NK-92 treated with Interleukin-12 subunit alpha and Interleukin-12 subunit beta, amount 100 ng/mL, for 24 hours (cell line): ENCODE results near the gene BCOR.
A peak's percentile ranks its signal among the peaks of the same experiment; 100 is the strongest.

ENCODE experiments used
- DNase-seq: peaks from one replicate; lab custom pipeline; 2025; lab: John Stamatoyannopoulos, UW

BCOR gene

GRCh38 chrX:40098264-40099054, 701 bp upstream of the BCOR start:
- peak; percentile 76 for DNase-seq

- DNase-seq = peak; percentile 37
Measured at GRCh38 chrX:40097141-40097503, 636 bp downstream of the BCOR start.

- DNase-seq = peak; percentile 46
Measured at GRCh38 chrX:40096395-40097091, 1.2 kb downstream of the BCOR start.

GRCh38 chrX:40095583-40096394, 2.0 kb downstream of the BCOR start:
- peak; percentile 23 for DNase-seq

- DNase-seq = no peak
Measured at GRCh38 chrX:40094900-40095582, 2.7 kb downstream of the BCOR start.

GRCh38 chrX:40094041-40094899, 3.5 kb downstream of the BCOR start:
- DNase-seq = no peak

- DNase-seq = no peak
Measured at GRCh38 chrX:40093586-40093985, 4.2 kb downstream of the BCOR start.

- no peak for DNase-seq
Measured at GRCh38 chrX:40092808-40093435, 4.8 kb downstream of the BCOR start.

GRCh38 chrX:40091691-40092421, 5.9 kb downstream of the BCOR start:
- DNase-seq = no peak

GRCh38 chrX:40090961-40091360, 6.8 kb downstream of the BCOR start:
- no peak for DNase-seq

- no peak for DNase-seq
Measured at GRCh38 chrX:40090050-40090804, 7.5 kb downstream of the BCOR start.

- no peak for DNase-seq
Measured at GRCh38 chrX:40088803-40089540, 8.8 kb downstream of the BCOR start.

GRCh38 chrX:40088299-40088625, 9.5 kb downstream of the BCOR start:
- DNase-seq = no peak

GRCh38 chrX:40087425-40088298, 10.1 kb downstream of the BCOR start:
- no peak for DNase-seq

- DNase-seq = no peak
Measured at GRCh38 chrX:40086569-40087335, 11.0 kb downstream of the BCOR start.

GRCh38 chrX:40085714-40086113, 12.0 kb downstream of the BCOR start:
- no peak for DNase-seq

GRCh38 chrX:40085102-40085551, 12.6 kb downstream of the BCOR start:
- no peak for DNase-seq
